NCI-H146 treated with DMSO at 0.1 percent for 48 hours (cell line): ENCODE measurements around the gene GIGYF1.
"Not testable (repeated sequence)": the region's sequence is repeated elsewhere in the genome, so short reads cannot be mapped to it uniquely, and the experiment has no call there.

Experiments
- DNase-seq: peaks from one replicate; lab custom pipeline; 2025; ENCODE audit not compliant: unreplicated experiment; lab: John Stamatoyannopoulos, UW

Gene GIGYF1

DNA sequence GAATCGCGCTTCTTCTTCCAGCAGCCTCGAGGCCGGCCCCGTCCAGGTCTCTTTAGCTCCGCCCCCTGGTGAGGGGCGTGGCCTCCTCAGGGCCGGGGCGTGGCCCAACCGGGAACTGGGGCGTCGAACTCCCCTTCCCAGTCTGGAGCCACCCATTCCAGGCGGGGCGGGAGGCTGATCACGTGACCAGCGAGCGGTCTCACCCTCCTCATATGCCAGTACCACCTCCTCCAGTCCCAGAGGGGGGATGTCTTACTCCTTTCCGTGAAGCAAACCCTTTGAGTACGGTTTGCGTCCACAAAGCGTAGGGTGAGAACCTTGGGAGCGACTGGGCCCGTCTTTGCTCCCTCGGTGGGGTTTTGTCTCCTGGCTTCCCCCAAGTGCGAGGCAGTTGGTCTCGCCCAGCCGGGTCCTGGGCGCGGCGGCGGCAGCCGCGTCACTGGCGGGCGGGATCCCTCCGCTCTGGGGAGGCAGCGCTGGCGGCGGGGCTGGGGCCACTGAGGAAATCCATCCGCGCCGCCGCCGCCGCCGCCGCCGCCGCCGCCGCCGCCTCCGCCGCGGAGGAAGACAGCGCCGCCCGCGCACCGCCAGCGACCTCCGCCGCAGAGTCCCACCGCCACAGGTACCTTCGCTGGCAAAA lies 20.6 kb downstream of the GIGYF1 start, which contains the start of gene GNB2:
GNB2 (plus strand) TSS at position 439 of the 640 bp plus-strand sequence. CDS start 2,526 bp downstream, outside the sequence.
- peak; percentile 92 for DNase-seq

GRCh38 chr7:100671353-100672327 lies 22.4 kb downstream of the GIGYF1 start:
- DNase-seq = no peak

DNA sequence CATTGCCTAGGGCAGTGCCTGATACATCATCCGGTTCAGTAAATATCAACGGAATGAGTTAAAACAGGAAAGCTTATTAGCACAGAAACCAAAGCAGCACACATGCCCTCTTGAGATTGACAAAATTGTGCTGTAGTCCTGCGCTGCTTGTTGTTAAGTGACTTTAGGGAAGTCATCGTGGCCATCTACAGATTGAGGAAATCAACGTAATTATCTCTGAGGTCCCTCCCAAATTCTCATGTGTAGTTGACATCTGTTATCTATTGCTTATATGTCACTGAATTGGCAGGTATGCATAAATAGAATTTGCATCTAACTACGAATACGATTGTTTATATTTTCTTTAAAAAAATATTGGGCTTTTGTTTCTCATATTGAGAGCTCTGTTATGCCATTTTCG lies 24.0 kb downstream of the GIGYF1 start:
- DNase-seq = no peak

- DNase-seq = not testable (repeated sequence)
Measured at GRCh38 chr7:100669106-100669505, 24.9 kb downstream of the GIGYF1 start.

DNA sequence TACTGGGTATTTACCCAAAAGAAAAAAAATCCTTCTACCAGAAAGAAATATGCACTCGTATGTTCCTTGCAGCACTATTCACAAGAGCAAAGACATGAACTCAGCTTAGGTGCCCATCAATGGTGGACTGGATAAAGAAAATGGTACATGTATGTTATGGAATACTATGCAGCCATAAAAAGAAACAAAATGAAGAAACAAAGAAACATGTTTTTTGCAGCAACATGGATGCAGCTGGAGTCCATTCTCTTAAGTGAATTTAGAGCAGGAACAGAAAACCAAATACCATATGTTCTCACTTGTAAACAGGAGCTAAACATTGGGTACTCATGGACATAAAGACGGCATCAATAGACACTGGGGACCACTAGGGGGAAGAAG lies 26.0 kb downstream of the GIGYF1 start:
- DNase-seq = no peak

- no peak for DNase-seq
Measured at GRCh38 chr7:100667331-100668068, 26.6 kb downstream of the GIGYF1 start.

DNA sequence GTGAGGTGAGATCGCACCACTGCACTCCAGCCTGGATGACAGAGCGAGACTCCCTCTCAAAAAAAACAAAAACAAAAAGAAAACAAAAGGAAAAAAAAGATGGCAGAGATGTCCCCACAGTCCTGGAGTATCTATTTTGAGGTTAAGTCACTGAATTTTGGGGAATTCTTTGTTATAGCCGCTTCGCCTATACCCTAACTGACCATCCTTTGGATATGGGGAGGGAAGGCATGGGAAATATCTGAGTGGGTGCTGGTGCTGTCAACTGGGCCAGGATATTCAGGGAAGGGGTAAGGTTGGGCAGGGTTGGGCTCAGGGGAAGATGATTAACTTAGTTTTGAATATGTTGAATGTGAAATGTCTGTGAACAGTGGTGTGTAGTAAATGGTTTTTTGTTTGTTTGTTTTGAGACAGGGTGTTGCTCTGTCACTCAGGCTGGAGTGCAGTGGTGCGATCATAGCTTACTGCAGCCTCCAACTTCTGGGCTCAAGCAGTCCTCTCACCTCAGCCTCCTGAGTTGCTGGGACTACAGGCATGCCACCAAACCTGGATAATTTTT lies 28.8 kb downstream of the GIGYF1 start:
- DNase-seq = no peak

DNA sequence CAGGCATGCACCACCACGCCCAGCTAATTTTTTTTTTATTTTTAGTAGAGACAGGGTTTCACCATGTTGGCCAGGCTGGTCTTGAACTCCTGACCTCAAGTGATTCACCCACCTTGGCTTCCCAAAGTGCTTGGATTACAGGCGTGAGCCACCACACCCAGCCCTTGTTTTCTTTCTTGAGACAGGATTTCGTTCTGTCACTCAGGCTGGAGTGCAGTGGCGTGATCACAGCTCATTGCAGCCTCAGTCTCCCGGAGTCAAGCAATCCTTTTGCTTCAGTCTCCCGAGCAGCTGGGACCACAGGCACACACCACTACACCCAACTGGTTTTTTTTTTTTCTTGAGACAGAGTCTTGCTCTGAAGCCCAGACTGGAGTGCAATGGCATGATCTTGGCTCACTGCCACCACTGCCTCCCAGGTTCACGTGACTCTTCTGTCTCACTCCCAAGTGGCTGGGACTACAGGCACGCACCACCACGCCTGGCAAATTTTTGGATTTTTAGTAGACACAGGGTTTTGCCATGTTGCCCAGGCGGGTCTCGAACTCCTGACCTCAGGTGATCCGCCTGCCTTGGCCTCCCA lies 31.8 kb downstream of the GIGYF1 start:
- not testable (repeated sequence) for DNase-seq

GRCh38 chr7:100655908-100656674 lies 38.0 kb downstream of the GIGYF1 start, which contains the start of gene ACTL6B:
Gene ACTL6B, minus strand, starts transcription at chr7:100656448. Its CDS starts 94 bp downstream, at chr7:100656354.
- DNase-seq = peak; percentile 77

DNA sequence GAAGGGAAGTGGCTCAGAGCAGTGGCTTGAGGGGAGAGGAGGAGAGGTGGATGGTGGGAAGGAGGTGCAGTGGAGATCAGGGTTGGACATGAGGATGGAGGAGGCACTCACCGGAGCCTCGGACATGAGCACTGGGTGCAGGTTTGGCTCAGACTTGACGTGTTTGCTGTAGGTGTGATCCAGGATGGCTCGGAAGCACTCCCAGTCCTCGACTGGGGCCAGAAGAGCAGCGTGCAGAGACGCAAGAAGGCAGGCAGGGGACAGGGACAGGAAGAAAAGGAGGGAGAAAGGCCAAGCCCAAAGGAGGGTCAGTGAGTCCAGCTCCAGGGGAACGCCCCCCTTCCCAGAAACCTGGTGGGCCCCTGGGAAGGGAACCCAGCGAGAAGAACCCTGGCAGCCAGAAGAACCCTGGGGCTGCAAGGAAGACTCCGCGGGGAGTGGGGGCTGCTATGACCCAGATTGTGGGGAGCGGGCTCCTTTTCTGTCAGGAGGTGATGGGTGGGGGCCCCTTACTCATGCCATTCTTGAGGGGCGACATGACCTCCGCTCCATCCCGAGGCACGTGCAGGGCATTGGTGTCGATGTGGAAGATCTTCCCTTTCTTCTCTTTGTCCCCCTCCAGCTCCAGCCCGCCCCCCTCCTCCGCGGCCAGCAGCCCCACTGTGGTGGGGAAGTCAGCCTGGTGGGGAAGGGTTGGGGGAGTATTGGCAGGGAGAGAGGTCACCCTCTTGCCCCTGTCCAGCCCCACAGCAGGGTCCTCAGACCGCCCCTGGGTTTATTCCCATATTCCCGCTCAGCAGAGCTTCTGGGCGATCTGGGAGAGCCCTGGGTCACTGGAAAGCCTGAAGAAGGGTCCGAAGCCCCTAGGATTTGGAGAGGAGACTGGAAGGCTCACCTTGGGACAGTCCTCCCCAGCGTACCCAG lies 38.9 kb downstream of the GIGYF1 start:
- DNase-seq = no peak

DNA sequence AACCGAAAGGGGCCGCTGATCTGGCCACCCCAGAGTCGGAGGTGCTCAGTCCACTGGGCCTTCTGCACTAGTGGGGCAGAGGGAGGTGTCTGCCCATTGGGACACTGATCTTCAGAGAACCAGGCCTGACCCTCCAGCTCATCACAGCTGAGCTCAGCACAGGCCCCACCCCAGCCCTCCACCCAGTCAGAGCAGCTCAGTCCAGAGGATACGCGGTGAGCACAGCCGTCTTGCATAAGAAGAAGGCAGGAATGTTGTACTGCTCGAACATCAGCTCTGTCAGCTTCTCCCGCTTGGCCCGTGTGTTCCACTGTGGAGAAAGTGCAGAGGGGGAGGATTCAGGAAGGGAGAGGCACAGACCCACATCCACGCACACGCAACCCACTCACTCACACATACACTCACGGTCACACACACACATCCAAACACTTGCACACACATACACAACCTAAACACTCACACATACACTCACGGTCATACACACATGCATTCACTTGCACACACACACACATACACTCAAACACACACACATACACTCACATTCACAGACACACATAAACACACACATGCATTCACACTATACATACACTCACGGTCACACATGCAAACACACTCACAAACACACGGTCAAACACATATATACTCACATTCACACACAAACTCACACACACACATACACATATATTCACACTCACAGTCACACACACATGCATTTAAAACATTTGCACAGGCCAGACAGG lies 44.1 kb downstream of the GIGYF1 start:
- DNase-seq = no peak

- DNase-seq = no peak
Measured at GRCh38 chr7:100642534-100642907, 51.5 kb downstream of the GIGYF1 start.

DNA sequence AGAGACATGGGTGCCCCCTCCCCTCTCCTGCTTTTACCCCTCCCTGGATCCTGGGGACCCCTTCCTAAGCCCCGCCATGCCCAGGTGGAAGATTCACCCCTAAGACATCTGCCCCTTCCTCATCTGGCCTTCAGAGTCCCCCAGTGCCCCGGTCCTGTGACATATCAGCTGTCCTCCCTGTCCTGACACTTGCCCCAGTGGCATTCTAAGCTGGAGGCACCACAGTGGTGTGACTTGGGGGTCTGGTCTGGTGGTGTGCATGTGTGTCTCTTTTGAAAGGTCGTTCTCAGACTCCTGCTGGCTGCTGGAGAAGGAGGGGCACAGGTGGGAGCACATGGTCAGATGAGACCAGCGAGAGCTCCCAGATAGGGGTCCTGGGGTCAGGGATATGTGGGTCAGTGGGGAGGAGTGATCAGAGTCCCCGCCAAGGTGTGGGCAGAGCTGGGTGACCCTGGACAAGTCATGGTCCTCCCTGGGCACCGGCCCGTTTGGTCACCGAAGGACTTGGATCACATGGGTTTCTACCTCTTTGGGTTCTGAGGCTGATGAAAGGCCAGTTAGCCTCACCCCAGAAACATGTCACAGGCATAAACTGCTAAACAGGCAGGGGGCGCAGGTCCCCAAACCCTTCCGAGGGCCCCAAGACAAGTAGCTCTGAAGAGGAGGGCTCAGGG lies 52.1 kb downstream of the GIGYF1 start:
- no peak for DNase-seq

GRCh38 chr7:100641463-100641859 lies 52.6 kb downstream of the GIGYF1 start, which contains the start of gene TFR2:
Gene TFR2, minus strand, starts transcription at chr7:100641552. Its CDS starts 43 bp downstream, at chr7:100641509.
- DNase-seq = no peak

DNA sequence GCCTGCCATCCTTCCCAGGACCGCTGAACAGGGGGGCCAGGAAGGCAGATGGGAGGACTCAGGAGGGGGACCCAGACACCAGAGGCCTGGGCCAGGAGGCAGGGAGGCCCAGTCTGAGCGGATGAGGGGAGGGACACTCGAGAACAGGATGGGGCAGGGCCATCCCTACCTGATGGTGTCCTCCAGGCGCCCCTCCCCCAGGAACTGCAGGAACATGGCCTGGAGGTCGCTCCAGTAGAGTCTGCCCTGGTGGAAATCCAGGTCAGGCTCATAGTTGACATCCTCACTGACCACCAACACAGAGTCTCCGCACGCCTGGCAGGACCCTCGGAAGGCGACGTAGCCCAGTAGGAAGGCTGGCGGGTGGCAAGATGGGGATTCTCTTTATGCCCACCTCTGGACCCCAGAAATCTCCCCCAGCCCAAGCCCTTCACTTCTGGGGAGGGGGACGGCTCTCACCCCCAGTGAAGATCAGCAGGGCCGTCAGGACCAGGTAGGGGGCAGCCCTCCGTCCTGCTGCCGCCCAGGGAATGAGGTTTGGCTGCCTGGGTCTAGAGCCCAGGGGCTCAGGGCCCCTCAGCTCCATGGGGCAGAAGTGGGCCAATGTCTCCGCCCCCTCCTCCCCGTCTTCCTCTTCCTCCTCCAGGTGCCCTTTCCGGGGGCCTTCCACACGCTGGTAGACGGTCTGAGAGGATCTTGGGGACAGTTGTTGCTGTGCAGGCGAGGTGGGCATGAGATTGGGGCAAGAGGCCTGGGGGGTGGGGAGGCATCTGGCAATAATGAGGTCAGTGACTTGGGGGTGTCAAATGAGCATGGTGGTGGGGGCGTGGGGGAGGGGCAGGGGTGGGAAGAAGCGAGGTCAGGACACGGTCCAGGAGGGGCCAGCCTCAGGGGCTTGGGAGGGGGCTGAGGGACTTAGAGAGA lies 53.3 kb downstream of the GIGYF1 start:
- no peak for DNase-seq

DNA sequence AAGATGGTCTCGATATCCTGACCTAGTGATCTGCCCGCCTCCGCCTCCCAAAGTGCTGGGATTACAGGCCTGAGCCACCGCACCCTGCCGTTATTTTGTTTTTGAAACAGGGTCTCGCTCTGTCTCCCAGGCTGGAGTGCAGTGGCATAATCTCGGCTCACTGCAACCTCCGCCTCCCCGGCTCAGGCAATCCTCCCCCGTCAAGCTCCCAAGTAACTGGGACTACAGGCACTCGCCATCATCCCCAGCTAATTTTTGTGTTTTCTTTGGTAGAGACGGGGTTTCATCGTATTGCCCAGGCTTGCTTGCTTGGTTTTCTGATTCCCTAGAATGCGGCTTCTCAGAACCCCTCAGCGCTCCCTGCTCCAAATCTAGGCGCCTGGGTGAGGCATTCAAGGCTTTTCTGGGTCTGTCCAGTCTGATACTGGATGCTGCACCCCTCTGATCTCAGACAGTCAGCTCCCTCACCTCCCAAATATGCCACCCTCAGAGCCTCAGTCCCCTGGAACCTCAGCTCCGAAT lies 54.0 kb downstream of the GIGYF1 start:
- DNase-seq = no peak
